ENCODE measurements around the gene SRGAP2B. TPM values are rescaled to one million over a fixed set of nuclear protein-coding genes. Genes with fewer than 3 reads are reported as not detected.
"Not testable (repeated sequence)": the region's sequence is repeated elsewhere in the genome, so short reads cannot be mapped to it uniquely, and the experiment has no call there.

Gene SRGAP2B
- polyA plus RNA-seq, 12 donors, result 23.8 to 71.6 (median 34.2) TPM; not detected in 1

- not testable (repeated sequence) for DNase-seq
Measured at GRCh38 chr1:144948390-144948789, 146.7 kb downstream of the SRGAP2B start.

- not testable (repeated sequence) for DNase-seq
Measured at GRCh38 chr1:144947495-144947894, 147.6 kb downstream of the SRGAP2B start.

DNA sequence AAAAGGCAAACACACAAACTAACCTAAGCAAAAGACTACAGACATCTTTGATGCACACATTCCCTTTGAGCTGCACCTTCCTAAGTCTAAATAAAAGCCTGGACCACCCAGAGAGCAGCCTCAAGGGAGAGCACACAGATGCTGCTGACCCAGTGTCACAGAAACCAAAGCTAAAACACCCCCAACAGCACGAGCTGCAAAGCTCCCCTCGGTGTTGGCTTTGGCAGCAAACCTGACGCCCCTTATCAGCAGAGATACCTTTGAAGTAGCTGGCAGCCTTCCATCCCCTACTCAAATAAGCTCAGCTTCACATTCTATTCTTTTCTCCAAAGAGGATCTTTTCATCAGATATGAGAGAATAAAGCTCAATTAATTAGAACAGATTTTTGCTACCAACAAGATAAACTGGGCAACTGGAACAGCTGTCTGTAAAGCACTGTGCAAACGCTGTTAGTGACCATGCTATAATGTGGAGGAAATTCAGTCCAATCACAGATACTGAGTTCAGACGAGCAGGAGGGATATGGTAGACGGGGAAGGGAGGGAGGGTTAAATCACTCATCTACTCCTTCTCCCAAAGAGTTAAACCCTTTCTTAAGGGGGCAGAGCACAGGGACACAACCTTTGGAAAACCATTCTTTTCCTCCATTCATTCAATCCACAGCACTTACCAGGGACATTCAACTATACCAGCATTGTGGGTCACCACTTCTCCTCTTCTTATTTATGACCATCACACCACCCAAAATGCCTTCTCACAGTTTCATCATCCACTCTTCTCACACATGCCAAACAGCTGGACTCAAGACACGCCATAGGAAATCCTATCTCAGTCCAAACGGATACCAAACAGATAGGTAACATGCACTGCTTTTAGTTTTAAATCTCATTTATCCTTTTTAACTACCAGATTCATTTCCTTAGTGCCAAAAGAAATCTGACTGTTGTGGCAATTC is 148.3 kb downstream of the SRGAP2B start:
- DNase-seq, result not testable (repeated sequence)

- DNase-seq, result not testable (repeated sequence)
Measured at GRCh38 chr1:144941710-144942109, 153.4 kb downstream of the SRGAP2B start.

DNA sequence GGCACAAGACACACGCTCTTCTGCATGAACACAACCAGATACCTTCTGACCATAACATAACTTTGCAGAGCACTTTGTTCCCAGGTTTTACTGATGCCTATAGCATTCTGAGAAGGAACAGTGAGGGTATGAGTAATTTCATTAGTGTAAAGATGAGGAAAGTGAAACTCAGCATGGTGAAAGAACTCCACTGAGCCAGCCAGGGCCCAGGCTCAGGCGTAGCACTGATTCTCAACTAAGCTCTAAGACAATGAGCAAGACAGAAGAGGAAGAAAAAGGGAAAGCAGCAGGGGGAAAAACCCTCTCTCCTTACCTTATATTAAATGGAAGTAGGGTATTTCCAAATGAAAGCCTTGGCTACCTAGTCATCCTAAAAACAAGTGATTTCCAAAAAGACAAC is 155.1 kb downstream of the SRGAP2B start:
- not testable (repeated sequence) for DNase-seq

DNA sequence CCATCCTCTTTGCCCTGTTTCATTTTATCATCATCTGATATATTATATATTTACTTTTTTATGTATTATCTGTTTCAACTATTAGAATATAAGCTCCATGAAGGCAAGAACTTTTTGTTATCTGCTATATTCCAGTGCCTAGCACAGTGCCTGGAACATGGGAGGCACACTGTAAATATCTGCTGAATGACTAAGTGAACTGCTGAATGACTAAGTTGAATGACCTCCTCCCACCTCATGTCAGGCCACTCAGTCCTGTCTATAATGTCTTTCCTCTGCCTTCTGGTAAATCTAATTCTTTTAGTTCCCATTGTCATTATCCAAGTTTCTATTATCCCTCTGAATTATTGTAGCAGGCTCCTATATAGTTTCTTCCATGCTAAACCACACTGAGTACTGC is 156.5 kb downstream of the SRGAP2B start:
- not testable (repeated sequence) for DNase-seq

DNA sequence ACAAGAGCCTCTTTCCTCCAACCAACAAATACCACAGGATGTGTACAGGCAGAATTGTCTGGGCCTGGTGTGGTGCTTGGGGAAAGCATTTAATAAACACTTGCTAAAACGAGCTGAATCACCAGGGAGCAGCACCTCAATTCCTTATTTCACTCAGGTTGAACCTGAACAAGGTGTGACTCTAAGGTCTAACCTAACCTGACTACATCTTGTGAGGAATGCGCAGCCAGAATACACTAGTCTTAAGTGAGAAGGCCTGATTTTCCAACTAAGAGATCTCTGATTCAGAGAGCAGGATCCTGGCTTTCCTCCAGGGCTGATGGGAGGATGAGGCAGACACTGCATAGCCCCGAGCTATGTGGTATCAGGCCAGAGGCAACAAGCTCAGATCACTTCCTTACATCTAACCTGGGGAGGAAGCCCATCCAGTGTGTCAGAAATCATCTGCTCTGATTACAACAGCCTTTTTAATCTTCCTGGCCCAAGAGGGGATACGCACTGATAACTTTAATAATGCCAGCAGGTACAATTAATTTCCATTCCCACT is 158.9 kb downstream of the SRGAP2B start:
- DNase-seq, result not testable (repeated sequence)

DNA sequence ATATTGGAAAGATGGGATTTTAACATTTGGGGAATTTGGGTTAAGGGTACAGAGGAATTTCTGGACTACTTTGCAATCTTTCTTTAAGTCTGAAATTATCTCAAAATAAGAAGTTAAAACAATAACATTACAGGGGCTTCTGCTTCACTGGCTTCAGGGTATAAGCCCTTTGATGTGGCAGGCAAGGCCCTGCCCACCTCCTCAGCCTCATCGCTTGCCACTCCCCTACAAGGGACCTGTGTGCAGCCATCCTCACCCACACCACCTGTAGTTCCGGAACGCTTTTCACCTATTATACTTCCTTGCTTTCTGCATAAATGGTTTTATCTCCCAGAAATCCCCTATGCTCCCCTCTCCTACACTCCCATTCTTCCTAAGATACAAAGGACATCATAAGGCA is 159.8 kb downstream of the SRGAP2B start:
- not testable (repeated sequence) for DNase-seq

DNA sequence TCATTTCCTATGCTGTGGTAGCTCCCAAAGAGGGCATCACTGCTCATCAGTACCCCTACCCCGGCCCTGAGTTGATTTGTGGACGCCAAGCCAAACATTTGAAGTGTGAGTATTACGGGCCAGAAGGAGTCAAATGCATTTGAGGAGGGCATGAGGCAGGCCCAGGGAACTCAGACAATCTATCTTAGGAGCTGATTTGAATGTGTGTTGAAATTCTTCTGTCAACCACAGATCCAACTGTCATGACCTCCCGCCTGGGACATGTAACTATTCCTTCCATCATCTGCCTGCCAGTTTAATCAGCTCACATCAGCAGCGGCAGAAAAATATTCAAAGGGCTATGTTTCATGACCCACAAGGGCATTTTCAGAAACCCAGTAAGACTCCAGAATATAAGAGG is 162.1 kb downstream of the SRGAP2B start:
- DNase-seq, result not testable (repeated sequence)

GRCh38 chr1:144932153-144932552 is 163.0 kb downstream of the SRGAP2B start:
- not testable (repeated sequence) for DNase-seq

DNA sequence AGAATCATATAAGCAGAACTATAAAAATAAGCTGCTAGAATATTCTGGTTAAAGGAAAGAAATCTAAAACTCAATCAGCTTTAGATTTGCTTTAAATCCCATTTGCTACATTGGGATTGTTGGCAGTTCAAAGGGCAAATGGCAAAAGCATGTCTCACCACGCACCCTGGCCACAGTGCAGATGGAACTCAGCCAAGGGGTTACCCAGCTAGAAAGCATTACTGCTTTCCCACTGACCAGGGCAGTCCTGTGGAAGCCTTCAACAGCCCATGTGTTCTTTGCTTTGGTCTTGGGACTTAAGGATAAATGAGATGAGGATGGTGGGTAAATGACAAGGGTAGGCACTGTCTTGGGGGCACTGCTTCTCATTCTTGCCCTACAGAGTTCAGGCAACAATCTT is 163.6 kb downstream of the SRGAP2B start:
- not testable (repeated sequence) for DNase-seq

DNA sequence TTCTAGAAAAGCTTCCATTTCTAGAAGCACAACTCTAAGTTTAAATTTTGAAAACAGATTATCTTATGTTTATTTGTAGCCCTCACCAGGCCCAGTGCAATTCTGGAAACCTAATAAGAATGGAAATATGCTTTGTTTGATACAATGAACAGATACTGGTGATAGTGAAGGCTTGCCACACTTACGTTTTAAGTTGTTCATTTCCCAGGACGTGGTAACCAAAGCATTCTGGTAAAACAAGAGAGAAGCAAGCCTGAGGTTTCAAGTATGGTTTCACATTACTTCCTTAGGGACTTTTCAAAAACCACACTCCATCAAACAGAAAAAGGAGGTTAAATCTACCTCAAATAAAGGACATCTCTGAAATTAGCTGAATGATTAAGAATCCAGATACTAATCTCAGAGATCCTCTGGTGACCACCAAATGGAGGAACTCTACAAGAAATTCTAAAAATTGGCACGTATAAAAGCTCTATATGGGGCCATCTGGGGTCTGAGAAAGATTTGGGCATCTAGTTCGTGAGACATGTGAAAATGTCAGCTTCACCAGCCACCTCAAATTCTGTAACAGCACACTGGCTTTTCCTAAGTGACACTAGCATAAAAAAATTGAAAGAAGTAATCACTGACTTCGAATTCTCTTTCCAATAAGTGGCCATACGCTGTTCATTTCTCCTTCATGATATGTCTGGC is 164.9 kb downstream of the SRGAP2B start:
- not testable (repeated sequence) for DNase-seq

DNA sequence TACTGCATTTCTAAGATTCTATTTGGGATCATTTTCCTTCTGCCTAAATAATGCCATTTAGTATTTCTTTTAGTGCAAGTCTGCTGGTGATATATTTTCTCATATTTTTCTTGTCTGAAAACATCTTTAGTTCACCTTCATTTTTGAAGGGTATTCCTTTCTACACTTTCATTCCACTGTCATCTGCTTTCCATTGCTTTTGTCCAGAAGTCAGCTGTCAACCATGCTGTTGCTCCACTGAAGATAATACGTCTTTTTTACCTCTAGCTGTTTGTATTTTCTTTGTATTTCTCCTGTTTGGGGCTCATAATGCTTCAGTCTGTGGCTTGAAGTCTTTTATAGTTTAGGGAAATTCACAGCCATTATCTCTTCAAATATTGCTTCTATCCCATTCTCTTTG is 167.8 kb downstream of the SRGAP2B start:
- DNase-seq, result not testable (repeated sequence)

- DNase-seq, result not testable (repeated sequence)
Measured at GRCh38 chr1:144923640-144924039, 171.5 kb downstream of the SRGAP2B start.

- DNase-seq, result not testable (repeated sequence)
Measured at GRCh38 chr1:144922785-144923184, 172.3 kb downstream of the SRGAP2B start.

GRCh38 chr1:144919106-144919505 is 176.0 kb downstream of the SRGAP2B start:
- DNase-seq, result not testable (repeated sequence)

- not testable (repeated sequence) for DNase-seq
Measured at GRCh38 chr1:144918027-144918603, 177.0 kb downstream of the SRGAP2B start.

DNA sequence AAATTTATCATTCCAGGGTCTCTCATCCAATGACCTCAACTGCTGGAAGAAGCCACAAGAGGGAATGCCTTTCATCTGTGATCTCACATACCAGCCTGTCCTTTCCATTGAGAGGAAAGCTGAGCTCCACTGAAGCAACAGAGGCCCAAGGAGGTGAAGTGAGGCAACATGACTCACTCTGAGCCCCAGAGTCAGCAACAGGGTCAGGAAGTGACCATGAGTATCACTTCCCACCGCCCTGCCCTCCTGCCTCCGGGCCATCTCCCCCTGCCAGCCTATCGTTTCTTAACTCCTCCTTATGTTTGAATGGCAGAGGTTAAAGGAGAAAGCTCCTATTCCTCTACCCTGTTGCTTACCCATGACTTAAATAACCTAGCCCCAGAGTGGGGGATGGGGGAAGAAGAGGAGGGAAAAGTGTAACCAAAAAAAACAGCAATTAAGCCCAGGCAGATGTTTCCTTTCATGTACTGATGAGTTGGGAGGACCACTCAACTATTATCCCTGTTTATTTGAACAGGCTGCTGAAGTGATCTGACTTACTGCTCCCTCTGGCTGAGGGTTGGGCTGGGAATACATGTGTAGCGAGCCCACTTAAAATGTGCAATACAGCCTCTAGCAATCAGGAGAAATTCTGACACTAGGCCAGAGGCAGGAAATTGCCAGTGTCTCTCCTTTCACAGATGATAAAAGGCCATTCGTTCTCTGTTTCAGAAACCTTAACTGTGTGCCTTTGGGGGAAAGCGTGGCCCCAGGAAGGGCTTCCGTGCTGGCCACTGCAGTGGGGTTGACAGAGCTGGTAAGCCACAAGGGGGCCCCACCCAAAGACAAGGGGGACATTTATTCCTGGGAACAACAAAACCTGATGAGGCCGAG is 177.7 kb downstream of the SRGAP2B start:
- DNase-seq, result not testable (repeated sequence)

DNA sequence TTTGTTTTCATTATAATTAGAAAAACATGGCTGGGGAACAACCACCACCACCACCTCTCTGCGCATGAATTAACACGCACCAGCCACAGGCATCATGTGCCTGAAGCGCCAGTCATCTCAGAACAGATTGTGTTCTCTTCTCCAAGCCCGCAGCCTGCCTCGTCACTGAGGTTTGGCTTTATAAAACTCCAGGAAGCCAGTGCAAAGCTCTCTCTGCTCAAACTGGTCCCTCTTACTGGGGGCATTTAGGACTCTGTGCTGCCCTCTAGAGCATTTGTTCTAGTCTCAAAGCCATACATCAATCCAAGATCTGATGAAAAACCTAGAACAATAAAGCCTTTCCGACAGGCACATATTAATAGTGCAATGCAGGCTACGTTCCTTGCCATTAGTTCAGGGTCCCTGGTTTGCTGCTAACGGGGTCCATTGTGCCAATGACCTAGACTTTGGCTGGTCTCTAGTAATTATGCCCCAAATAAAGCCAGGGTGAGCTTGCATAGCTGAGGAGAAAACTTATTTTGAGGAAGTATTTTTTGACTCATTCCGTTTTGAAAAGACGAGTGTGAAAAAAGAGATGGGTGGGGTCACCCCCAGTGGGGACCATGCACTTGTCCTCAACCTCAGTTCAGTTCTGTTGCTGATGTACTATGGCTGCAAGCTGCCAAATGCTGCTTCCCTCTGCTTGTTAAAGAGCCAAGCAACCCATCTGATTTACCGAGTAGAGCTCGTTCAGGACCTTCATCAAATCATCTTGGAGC is 181.0 kb downstream of the SRGAP2B start:
- DNase-seq, result not testable (repeated sequence)

DNA sequence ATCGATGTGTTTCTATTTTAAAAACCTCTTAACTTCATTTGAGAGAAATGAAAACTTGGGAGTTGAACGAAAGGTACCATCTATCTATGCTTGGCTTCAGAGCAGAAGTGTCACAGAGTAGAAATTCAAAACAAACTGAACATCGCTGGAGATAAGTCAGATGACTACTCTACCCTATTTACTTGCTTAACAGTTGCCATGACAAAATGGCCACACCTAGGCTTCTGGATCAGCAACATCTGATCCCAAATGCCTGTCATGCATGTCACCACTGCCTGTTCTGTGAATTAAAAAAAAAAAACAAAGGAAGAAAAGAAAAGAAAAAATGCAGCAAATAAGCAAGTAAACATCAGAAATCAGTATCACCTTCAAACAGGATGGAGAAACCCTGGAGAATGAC is 181.7 kb downstream of the SRGAP2B start:
- not testable (repeated sequence) for DNase-seq

Data from muscle of arm (tissue), 12 donors.